GM12878 (cell line): ENCODE data around the gene TNFRSF8. TPM values are rescaled to one million over a fixed set of nuclear protein-coding genes. Genes with fewer than 3 reads are reported as not detected.

ENCODE experiments used
- ATAC-seq: fragments of 200-7000 bp; cut with Tn5 transposase; 3 replicates; pipeline ENCODE4 v1.9.1; 2020; ENCODE audit warnings: mild to moderate bottlenecking, moderate library complexity
- BruUV-seq: library from RNA; stranded (reverse); fragments of 400-500 nt; replicated peaks from 2 replicates; lab custom pipeline; 2021; lab: Mats Ljungman, UMichigan
- CTCF ChIA-PET: fragments of 300-600 bp; sonication (Branson Sonifier 250); formaldehyde crosslinking; extraction: SDS; loops from one replicate; lab custom pipeline; 2021; ENCODE audit warnings: inconsistent platforms; lab: Yijun Ruan, JAX
- POLR2A ChIA-PET: fragments of 350-600 bp; formaldehyde crosslinking; extraction: SDS; loops from one replicate; lab custom pipeline; 2021; ENCODE audit warnings: inconsistent platforms; lab: Charles Lee
- RAD21 ChIA-PET: fragments of 300-600 bp; sonication (Branson Sonifier 250); formaldehyde crosslinking; loops from one replicate; lab custom pipeline; 2023; ENCODE audit warnings: antibody characterized with exemption; ENCODE audit not compliant: unreplicated experiment; lab: Charles Lee
- SMC1A ChIA-PET: fragments of 300-600 bp; sonication (Branson Sonifier 250); formaldehyde crosslinking; loops from one replicate; lab custom pipeline; 2023; ENCODE audit not compliant: unreplicated experiment, uncharacterized antibody; lab: Charles Lee
- DNase-seq: peaks from one replicate; pipeline ENCODE4 v3.0.0-alpha.2; 2011; ENCODE audit warnings: low read depth, low spot score
- FAIRE-seq: peaks from 3 replicates; lab custom pipeline; 2011; peaks lifted over from hg19 to GRCh38; lab: Jason Lieb, UNC
- H2AFZ ChIP-seq: 2 replicates; pipeline ENCODE4 v1.6.0; 2011; ENCODE audit warnings: low read depth, low read length, control low read depth; ENCODE audit not compliant: control insufficient read depth
- H3K27ac ChIP-seq: 2 replicates; pipeline ENCODE4 v1.5.1; 2011; ENCODE audit warnings: control low read depth; ENCODE audit not compliant: control insufficient read depth, insufficient read depth
- H3K27me3 ChIP-seq, 2 experiments: replicated peaks in 1 of 2; 2 replicates each; pipeline versions ENCODE4 v1.6.0 to v1.6.1; 2011; ENCODE audit warnings: low read length in 1 of 2; ENCODE audit not compliant: control insufficient read depth in 2 of 2, insufficient read depth in 2 of 2
- H3K36me3 ChIP-seq, 2 experiments: 2 replicates each; pipeline ENCODE4 v1.5.1; 2011; ENCODE audit warnings: low read length in 1 of 2; ENCODE audit not compliant: control insufficient read depth in 2 of 2, insufficient read depth in 2 of 2
- H3K4me1 ChIP-seq: 2 replicates; pipeline ENCODE4 v1.6.1; 2011; ENCODE audit warnings: mild to moderate bottlenecking, low read length, moderate library complexity, mixed read lengths; ENCODE audit not compliant: control insufficient read depth, insufficient read depth
- H3K4me2 ChIP-seq: 2 replicates; pipeline ENCODE4 v1.6.0; 2011; ENCODE audit warnings: control low read depth; ENCODE audit not compliant: control insufficient read depth, insufficient read depth
- H3K4me3 ChIP-seq: fragments of 200-600 bp; sonication (generic); 2 replicates; pipeline ENCODE4 v1.5.1; 2016
- H3K79me2 ChIP-seq: 2 replicates; pipeline ENCODE4 v1.6.0; 2011; ENCODE audit warnings: low read length; ENCODE audit not compliant: control insufficient read depth, insufficient read depth
- H3K9ac ChIP-seq: 2 replicates; pipeline ENCODE4 v1.8.0; 2011; ENCODE audit warnings: low read length, control low read depth, mixed read lengths; ENCODE audit not compliant: control insufficient read depth, insufficient read depth
- H3K9me3 ChIP-seq: replicated peaks from 3 replicates; pipeline ENCODE4 v1.5.1; 2011; ENCODE audit warnings: mild to moderate bottlenecking, low read length; ENCODE audit not compliant: control insufficient read depth, insufficient read depth
- H4K20me1 ChIP-seq: 2 replicates; pipeline ENCODE4 v1.6.0; 2011; ENCODE audit not compliant: control insufficient read depth, insufficient read depth
- BCL11A ChIP-seq: IDR thresholded peaks from 2 replicates; pipeline ENCODE4 v1.6.1; 2011; ENCODE audit warnings: low read depth, low read length
- CREM ChIP-seq: IDR thresholded peaks from 2 replicates; pipeline ENCODE4 v1.6.1; 2014; ENCODE audit warnings: antibody characterized with exemption, low read depth
- DPF2 ChIP-seq: fragments of 450-650 bp; IDR thresholded peaks from 2 replicates; pipeline ENCODE4 v1.6.1; 2017; ENCODE audit warnings: mild to moderate bottlenecking
- FOXK2 ChIP-seq: fragments of 450-650 bp; IDR thresholded peaks from 2 replicates; pipeline ENCODE4 v1.6.1; 2017; ENCODE audit warnings: mild to moderate bottlenecking, moderate library complexity
- RAD21 ChIP-seq: IDR thresholded peaks from 2 replicates; pipeline ENCODE4 v1.6.1; 2011; ENCODE audit warnings: mild to moderate bottlenecking, low read depth, low read length, moderate library complexity; ENCODE audit not compliant: insufficient read depth
- STAT1 ChIP-seq: fragments of 450-650 bp; conservative IDR thresholded peaks from 2 replicates; pipeline ENCODE4 v1.6.1; 2014; ENCODE audit warnings: antibody characterized with exemption, mild to moderate bottlenecking
- STAT3 ChIP-seq: IDR thresholded peaks from 2 replicates; pipeline ENCODE4 v1.6.1; 2011; ENCODE audit warnings: low read depth, low read length, improper control_type of control experiment
- ZNF24 ChIP-seq: fragments of 450-650 bp; IDR thresholded peaks from 2 replicates; pipeline ENCODE4 v1.6.1; 2017; ENCODE audit warnings: antibody characterized with exemption, mild to moderate bottlenecking
- WGBS: methylation state at CpG from one replicate; pipeline ENCODE4 v1.1.6; 2016; ENCODE audit warnings: low lambda C conversion rate; ENCODE audit not compliant: insufficient replicate concordance, insufficient coverage; ENCODE audit errors: missing lambda C conversion rate; 5-methylcytosine and 5-hydroxymethylcytosine counted together
- in situ Hi-C: fragments of 300-500 bp; cut with MboI; formaldehyde crosslinking; loops from 9 replicates; pipeline ENCODE4 v1.14.3; 2018; ENCODE audit warnings: mixed read lengths
- intact Hi-C: fragments of 100-400 bp; cut with micrococcal nuclease; formaldehyde crosslinking; loops from one replicate; pipeline ENCODE4 v1.14.2; 2022; ENCODE audit not compliant: unreplicated experiment
- polyA plus RNA-seq, 11 experiments: library from polyadenylated mRNA; depleted of rRNA in 4 of 11; unstranded in 6 of 11; stranded (reverse) in 5 of 11; fragments of >200 nt; fragmentation: Nextera tagmentation in 4 of 11; fragmentation: Illumina TruSeq in 1 of 11; extraction: Ambion mirVana in 4 of 11; extraction: Trizol in 1 of 11; gene quantifications; 1 replicate in 1 of 11; 2 replicates in 10 of 11; pipeline versions ENCODE4 v1.2.1 to v1.2.3, GENCODE V29; 2011 to 2016; ENCODE audit warnings: inconsistent platforms in 2 of 11, missing spikeins in 2 of 11, low read depth in 1 of 11
- total RNA-seq, 4 experiments: library from RNA; depleted of rRNA in 3 of 4; stranded (reverse); fragments of >200 nt in 3 of 4; fragmentation: Illumina TruSeq in 1 of 4; extraction: Trizol in 1 of 4; gene quantifications; 2 replicates each; pipeline versions ENCODE4 v1.2.1 to v1.2.3, GENCODE V29; 2013 to 2021
- TF ChIP-seq, protein P1 (sequence below), 3 experiments: IDR thresholded peaks in 2 of 3; conservative IDR thresholded peaks in 1 of 3; 2 replicates each; pipeline ENCODE4 v1.5.1; 2011; ENCODE audit warnings: low read depth in 3 of 3, low read length in 3 of 3, mild to moderate bottlenecking in 3 of 3, control low read depth in 2 of 3, moderate library complexity in 2 of 3, inconsistent platforms in 1 of 3, mixed read lengths in 1 of 3; ENCODE audit not compliant: control insufficient read depth in 2 of 3, insufficient read depth in 1 of 3; ENCODE audit errors: extremely low read depth in 1 of 3
- TF ChIP-seq, protein P2 (sequence below): fragments of 150-350 bp; IDR thresholded peaks from 2 replicates; pipeline ENCODE4 v1.6.1; 2016; ENCODE audit warnings: low read depth, low read length

TNFRSF8 gene
- total and polyA plus RNA-seq, 10 of the 15 experiments (the other 5 are each of a cell fraction or from before 2014, with no cell fraction given) = 9.8 to 114 (median 58.8) TPM

DNA sequence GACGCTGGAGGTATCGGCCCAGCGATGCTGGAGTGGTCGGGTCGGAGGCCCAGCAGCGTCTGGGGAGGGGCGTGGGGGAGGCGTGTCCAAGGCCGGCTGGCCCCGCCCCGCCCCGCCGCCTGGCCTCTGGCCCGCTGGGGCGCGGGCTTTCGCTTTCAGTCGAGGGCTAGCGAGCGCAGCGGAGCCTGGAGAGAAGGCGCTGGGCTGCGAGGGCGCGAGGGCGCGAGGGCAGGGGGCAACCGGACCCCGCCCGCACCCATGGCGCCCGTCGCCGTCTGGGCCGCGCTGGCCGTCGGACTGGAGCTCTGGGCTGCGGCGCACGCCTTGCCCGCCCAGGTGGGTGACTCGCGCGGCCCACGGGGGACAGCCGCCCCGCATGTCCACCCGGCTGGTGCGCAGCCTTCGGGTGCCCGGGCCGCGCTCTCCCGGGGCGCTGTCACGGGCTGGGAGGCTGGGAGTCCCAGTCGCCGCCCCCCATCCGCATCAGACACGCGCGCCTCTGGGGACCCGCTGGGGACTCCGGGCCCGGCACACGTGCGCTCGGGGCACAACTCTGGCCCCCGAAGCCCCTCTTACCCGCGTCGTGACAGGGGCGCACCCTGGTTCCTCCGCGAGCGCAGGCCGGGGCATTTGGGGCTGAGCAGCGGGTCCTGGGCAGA is 103.9 kb downstream of the TNFRSF8 start, which contains the start of gene TNFRSF1B (continued):
- TF ChIP-seq, protein P1, sequence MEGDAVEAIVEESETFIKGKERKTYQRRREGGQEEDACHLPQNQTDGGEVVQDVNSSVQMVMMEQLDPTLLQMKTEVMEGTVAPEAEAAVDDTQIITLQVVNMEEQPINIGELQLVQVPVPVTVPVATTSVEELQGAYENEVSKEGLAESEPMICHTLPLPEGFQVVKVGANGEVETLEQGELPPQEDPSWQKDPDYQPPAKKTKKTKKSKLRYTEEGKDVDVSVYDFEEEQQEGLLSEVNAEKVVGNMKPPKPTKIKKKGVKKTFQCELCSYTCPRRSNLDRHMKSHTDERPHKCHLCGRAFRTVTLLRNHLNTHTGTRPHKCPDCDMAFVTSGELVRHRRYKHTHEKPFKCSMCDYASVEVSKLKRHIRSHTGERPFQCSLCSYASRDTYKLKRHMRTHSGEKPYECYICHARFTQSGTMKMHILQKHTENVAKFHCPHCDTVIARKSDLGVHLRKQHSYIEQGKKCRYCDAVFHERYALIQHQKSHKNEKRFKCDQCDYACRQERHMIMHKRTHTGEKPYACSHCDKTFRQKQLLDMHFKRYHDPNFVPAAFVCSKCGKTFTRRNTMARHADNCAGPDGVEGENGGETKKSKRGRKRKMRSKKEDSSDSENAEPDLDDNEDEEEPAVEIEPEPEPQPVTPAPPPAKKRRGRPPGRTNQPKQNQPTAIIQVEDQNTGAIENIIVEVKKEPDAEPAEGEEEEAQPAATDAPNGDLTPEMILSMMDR (IDR thresholded peaks at IDR 0.05 in 2 of 3, conservative IDR thresholded peaks at IDR 0.05 in 1 of 3; ENCODE audit: control insufficient read depth in 2 of 3, extremely low read depth in 1 of 3, insufficient read depth in 1 of 3, low read depth in 3 of 3, low read length in 3 of 3) = no peak
- TF ChIP-seq RAD21 = no peak

DNA sequence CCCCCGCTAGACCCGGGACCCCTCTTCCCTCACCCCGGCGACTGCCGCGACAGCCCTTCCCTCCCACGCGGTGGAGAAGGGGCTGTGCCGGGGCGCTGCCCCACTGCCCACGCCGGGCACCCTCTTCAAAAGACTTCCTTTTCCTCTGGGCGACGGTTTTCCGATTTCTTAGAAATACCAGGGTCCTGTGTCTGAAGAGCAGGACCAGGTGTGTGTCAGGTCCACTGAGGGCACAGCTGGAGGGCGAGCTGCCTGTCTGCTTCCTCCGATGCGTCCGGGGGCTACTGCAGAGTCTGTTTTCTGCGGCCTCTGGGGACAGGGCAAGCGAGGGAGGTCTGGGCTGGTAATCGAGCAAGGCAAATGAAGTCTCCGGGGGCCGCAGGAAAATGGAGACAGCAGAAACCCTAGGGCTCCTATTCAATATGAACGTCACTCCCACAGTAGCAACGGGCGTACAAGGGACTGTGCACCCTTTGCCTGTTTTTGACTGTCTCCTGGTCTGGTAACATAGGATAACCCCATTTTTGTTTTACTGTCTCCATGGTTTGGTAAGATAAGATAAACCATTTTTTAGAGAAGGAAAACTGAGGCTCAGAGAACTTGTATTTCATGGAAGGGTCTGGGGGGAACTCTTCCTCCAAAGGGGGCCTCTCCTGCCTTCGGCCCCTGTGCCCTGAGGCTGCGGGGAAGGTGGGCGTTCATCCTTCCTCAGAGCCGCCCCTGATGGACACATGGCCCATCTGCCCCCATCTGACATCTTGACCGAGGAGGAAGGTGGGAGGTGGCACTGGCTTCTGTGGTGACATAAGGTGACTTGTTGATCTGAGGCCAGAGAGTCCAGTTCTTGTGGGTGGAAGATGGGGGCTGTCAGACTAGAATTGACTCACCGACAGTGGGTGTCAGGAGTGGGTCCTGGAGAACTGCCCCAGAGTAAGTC is 104.7 kb downstream of the TNFRSF8 start:
- no peak for FAIRE-seq
- 1% methylated on average over 33 of the region's 33 CpGs for WGBS
- H3K36me3 ChIP-seq = peaks cover 2 to 5% of the 10 kb centered on the region in 2 experiments; a peak in 2 of 4 replicates
- H3K4me2 ChIP-seq = peak overlapping the region; percentile 89
- no peaks in the 10 kb centered on the region; the same call in 1 of the 2 replicates for H4K20me1 ChIP-seq
- DNase-seq = no peak
- no peaks in the 10 kb centered on the region for H3K9me3 ChIP-seq
- no peak overlapping the region for H2AFZ ChIP-seq
- peaks cover 56% of the 10 kb centered on the region for H3K79me2 ChIP-seq
- ChIA-PET CTCF (interaction anchor here (1.5 to 3.4 kb wide), 5 partner anchors 16 to 43 kb away, joined by 4 to 19 read pairs (median 10); no protein-coding TSS in a partner anchor), RAD21 (interaction anchor here (0.8 to 8.2 kb wide), 7 partner anchors 8 to 47 kb away, joined by 3 to 119 read pairs (median 3); no protein-coding TSS in a partner anchor), SMC1A (interaction anchor here (0.6 to 20.8 kb wide), 8 partner anchors 10 to 73 kb away, joined by 3 to 347 read pairs (median 7); no protein-coding TSS in a partner anchor), POLR2A (interaction anchor here (1.6 to 3.3 kb wide), 4 partner anchors 12 to 33 kb away, joined by 3 to 35 read pairs (median 12); no protein-coding TSS in a partner anchor)
- no TSS peak for BruUV-seq
- ATAC-seq = peak; percentile 22
- intact Hi-C loops (no loop called here), in situ Hi-C loops (loop anchor here (25.0 kb wide), 1 partner anchor 1570 kb away; no protein-coding TSS in a partner anchor)
- no peaks in the 10 kb centered on the region for H3K27me3 ChIP-seq
- H3K4me3 ChIP-seq = peak overlapping the region; percentile 91
- H3K27ac ChIP-seq = peak overlapping the region; percentile 82
- peaks cover 45% of the 10 kb centered on the region for H3K4me1 ChIP-seq
- H3K9ac ChIP-seq = peak overlapping the region; percentile 88
- TF ChIP-seq ZNF24 (no peak), STAT3 (no peak), FOXK2 (no peak), CREM (no peak), RAD21 (no peak), DPF2 (peak; percentile 49; the same call in 1 of the 2 replicates), BCL11A (no peak), STAT1 (no peak)
- TF ChIP-seq, protein P2, sequence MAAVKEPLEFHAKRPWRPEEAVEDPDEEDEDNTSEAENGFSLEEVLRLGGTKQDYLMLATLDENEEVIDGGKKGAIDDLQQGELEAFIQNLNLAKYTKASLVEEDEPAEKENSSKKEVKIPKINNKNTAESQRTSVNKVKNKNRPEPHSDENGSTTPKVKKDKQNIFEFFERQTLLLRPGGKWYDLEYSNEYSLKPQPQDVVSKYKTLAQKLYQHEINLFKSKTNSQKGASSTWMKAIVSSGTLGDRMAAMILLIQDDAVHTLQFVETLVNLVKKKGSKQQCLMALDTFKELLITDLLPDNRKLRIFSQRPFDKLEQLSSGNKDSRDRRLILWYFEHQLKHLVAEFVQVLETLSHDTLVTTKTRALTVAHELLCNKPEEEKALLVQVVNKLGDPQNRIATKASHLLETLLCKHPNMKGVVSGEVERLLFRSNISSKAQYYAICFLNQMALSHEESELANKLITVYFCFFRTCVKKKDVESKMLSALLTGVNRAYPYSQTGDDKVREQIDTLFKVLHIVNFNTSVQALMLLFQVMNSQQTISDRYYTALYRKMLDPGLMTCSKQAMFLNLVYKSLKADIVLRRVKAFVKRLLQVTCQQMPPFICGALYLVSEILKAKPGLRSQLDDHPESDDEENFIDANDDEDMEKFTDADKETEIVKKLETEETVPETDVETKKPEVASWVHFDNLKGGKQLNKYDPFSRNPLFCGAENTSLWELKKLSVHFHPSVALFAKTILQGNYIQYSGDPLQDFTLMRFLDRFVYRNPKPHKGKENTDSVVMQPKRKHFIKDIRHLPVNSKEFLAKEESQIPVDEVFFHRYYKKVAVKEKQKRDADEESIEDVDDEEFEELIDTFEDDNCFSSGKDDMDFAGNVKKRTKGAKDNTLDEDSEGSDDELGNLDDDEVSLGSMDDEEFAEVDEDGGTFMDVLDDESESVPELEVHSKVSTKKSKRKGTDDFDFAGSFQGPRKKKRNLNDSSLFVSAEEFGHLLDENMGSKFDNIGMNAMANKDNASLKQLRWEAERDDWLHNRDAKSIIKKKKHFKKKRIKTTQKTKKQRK = no peak
